Thyroid gland (tissue), 4 donors: ENCODE results near the gene CHRNG.

ENCODE experiments used
- CTCF ChIP-seq, 6 experiments: fragments of 200-600 bp in 3 of 6; fragments of 450-650 bp in 3 of 6; sonication (generic) in 3 of 6; IDR thresholded peaks; one replicate each; pipeline ENCODE4 v1.5.1; 2016 to 2019; ENCODE audit warnings: antibody characterized with exemption in 6 of 6, mild to moderate bottlenecking in 2 of 6, inconsistent platforms in 1 of 6, moderate library complexity in 1 of 6
- POLR2A ChIP-seq, 2 donors: fragments of 450-650 bp; IDR thresholded peaks; one replicate each; pipeline ENCODE4 v1.6.1; 2017; ENCODE audit warnings: antibody characterized with exemption in 2 of 2, mild to moderate bottlenecking in 2 of 2, moderate library complexity in 1 of 2

- TF ChIP-seq CTCF (IDR thresholded peaks at IDR 0.05) (no peak), POLR2A (IDR thresholded peaks at IDR 0.05) (no peak)
Observed at GRCh38 chr2:232498452-232498851, 41.0 kb upstream of the CHRNG start.
